GM19025 (cell line): Measurements from ENCODE around the gene PTGER1.

Experiments
- ATAC-seq: cut with Tn5 transposase; IDR thresholded peaks from one replicate; pipeline ENCODE4 v1.9.1; 2021; ENCODE audit warnings: mild to moderate bottlenecking, low read depth, moderate library complexity; ENCODE audit not compliant: unreplicated experiment

PTGER1 gene

GRCh38 chr19:14503285-14503684 lies 28.1 kb upstream of the PTGER1 start:
- ATAC-seq: no peak

DNA sequence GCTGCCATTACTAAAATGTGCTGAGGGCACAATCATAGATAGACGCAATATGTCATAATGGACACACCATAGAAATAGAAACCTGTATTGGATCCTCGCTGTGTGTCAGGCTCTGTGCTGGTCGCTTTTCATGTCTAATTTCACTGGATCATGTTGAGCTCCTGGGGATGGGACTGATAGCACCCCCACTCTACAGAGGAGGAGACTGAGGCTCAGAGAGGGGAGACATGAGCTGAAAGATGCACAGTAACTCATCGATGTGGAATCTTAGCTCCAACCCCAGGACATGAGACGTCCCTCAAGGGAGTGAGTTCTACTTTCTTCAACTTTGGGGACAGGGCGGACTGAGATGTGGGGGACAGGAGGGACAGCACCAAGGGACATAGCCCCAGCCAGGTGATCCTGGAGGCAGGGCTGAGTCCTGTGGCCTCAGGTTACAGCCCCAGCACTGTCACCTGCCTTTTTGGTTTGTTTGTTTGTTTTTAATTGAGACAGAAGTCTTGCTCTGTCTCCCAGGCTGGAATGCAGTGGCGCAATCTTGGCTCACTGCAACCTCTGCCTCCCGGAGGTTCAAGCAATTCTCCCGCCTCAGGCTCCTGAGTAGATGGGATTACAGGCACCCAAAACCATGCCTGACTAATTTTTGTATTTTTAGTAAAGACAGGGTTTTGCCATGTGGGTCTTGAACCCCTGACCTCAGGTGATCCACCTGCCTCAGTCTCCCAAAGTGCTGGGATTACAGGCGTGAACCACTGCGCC lies 27.4 kb upstream of the PTGER1 start:
- ATAC-seq: no peak

DNA sequence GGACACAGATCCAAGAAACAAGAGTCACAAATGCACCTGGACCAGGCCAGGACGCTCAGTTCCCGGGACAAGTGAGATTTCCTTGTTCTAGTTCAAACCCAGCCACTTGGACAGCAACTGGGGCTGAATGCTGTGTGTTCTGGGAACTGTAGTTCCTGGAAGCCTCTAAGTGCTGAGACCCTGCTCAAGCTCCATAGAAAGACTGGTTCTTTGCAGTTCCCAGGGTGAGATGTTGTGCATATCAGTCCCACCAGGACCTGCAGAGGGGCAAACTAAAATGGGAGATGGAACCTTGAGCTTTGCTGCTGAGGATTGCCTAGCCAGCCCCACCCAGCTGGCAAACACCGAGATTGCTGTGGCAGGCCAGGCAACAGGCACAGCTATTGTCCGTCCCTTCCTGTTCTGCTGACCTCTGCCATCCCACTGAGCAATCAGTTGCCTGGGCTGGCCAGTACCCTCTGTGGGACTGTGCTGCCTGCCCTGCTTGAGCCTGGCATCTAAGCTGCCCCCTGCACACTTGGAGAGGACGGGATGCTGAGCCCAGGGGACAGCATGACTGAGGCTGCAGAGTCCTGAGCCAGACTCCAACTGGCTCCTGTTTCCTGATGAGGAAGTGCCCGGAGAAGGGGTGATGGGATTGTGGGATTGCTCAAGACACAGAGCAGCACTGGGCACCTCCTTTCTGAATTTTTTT lies 22.2 kb upstream of the PTGER1 start:
- ATAC-seq: no peak

DNA sequence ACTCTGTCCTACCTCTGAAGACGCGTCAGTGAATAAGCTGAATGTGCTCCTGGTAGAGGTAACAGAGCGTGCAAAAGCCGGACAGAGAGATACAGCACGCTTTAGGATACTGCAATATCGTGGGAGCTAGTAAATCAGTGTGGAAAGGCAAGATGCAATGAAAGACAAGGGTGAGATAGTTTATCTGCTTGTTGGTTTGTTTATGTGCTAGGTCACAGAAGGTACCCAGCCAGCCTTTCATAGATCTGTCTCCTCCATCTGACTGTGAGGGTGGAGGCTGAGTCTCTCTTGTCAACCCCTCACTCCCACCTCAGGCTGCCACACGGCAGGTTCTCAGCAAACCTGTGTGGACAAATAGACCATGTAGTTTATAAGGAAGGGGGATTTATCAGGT lies 21.7 kb upstream of the PTGER1 start:
- ATAC-seq: no peak

GRCh38 chr19:14496029-14496833 lies 21.1 kb upstream of the PTGER1 start, which contains the start of gene GIPC1:
Gene GIPC1, minus strand, starts transcription at chr19:14496127. Its CDS starts 13,151 bp downstream, at chr19:14482976.
- ATAC-seq: peak; percentile 89

- no peak for ATAC-seq
Observed at GRCh38 chr19:14495672-14496028, 20.5 kb upstream of the PTGER1 start.

DNA sequence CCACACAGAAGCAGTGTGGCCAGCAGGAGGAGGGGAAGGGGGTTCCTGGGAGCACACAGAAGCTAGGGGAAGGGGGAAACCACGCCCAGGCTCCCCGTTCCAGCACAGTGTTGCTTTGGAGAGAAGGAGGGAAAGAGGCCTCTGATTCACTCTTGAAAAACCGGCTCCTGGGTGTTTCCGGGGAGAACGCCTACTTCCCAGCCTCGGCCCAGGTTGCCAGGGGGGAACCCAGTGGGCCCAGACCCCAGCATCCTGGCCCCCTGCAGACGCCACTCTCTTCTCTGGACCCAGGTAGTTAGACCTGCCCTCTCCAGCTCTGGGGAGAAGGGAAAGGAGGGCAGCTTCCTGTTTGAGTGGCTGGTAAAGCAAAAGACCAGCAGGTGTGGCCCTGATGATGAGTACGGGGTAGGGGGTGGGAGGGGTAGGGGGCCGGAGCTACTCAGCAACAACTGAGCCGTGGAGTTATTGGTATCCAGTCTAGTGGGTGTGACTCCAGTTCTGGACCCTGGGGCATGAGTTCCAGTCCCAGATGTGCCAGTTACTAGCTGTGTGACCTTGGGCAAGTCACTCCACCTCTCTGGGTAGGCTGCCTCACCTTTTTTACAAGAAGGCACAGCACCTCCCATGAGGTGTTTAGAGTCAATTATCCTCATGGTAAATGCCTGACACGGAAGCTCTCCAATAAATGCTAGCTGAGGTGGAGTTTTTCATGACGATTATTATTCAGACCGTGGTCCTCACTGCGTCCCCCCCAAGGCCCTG lies 19.9 kb upstream of the PTGER1 start:
- no peak for ATAC-seq

GRCh38 chr19:14494411-14494810 lies 19.3 kb upstream of the PTGER1 start:
- ATAC-seq: no peak

- no peak for ATAC-seq
Observed at GRCh38 chr19:14492756-14493337, 17.7 kb upstream of the PTGER1 start.

DNA sequence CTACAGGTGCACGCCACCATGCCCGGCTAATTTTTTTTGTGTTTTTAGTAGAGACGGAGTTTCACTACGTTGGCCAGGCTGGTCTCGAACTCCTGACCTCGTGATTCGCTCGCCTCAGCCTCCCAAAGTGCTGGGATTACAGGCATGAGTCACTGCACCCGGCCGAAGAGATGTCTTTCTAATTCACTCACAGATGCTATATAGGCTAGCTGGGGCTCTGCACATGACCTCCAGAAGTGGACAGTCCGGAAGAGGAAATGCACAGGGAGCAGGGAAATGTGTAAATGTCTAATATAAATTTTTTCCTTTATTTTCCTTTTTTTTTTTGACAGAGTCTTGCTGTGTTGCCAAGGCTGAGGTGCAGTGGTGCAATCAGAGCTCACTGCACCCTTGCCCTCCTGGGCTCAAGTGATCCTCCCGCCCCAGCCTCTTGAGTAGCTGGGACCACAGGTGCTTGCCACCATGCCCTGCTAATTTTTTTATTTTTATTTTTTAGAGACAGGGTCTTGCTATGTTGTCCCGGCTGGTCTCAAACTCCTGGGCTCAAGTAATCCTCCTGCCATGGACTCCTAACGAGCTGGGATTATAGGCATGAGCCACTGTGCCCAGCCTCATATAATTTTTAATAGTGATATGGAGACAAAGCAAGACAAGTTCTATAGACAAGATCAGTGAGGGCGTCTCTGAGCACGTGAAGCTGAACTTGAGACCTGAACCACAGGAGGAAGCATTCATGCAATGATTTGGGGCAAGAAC lies 12.4 kb upstream of the PTGER1 start:
- no peak for ATAC-seq

DNA sequence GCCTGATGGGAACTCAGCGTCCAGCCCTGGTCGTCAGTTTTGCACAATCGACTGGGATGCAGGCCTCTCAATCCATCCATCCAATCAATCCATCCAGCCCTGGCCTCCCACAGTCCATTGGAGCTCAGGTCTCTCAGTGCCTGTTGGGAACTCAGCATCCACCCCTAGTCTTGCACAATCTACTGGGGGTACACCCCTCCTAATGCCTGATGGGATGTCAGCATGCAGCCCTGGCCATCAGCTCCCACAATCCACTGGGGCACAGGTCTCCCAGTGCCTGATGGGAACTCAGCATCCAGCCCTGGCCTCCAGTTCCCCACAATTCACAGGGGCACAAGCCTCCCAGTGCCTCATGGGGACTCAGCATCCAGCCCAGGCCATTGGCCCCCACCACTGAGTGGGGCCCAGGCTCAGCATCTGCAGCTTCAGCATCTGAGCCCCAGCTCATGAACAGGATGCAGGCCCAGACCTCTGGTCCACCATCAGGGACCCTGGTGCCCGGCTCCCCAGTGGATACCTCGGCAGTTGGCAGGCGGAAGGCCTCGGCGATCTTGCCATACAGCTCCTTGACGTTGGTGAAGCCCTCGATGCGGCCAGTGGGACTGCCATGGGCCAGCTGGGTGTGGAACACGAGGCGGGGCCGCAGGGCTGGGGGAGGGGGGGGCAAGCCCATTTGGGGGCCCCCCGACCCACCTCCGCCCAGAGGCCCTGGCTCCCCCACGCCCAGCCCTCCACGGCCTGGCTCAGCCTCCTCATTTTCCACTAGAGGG lies 7.2 kb upstream of the PTGER1 start:
- no peak for ATAC-seq

DNA sequence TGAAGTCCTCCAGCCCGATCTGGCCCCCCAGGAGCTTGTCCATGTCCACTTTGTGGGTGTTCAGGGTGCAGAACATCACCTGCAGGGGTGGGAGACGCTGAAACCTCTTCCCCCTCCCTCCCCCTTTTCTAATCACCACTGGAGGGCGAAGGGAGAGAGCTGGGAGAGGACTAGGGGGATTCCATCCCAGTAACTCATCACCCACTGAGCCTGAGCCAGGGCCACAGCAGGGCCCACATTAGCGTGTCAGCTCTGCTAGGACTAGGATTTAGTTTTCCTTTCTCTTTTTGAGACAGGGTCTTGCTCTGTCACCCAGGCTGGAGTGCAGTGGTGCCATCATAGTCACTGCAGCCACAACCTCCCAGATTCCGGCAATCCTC lies 5.5 kb upstream of the PTGER1 start:
- ATAC-seq: no peak

GRCh38 chr19:14479975-14480699 lies 5.0 kb upstream of the PTGER1 start:
- ATAC-seq: no peak

DNA sequence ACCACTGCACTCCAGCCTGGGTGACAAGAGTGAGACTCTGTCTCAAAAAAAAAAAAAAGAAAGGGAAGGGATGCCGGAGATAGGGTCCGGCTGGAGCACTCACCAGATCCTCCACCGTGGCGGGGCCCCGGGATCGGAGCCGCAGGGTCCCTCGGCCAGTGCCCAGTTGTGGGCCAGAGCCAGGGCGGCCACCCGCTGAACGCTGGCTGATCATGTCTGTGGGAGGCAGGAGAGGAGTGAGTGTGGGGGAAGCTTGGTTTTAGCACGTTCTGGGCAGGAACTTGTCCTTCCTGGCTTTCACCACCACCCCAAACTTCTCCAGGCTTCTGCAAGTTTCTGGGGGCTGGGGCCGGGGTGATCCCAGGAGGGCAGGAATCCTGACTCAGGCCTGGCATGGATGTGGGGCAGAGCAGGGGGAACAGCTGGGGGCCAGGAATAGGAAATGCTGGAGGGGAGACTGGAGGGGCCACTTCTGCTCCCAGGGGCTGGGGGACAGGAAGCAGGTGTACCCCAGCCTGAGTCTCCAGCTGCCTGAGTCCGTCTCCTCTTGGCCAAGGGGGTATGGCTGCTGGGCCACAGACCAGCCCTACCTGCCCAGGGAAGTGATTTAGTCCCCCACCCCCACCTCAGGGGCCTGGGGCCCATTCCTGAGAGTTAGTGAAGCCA lies 4.3 kb upstream of the PTGER1 start:
- ATAC-seq: no peak

GRCh38 chr19:14478113-14478545 lies 3.0 kb upstream of the PTGER1 start:
- ATAC-seq: no peak

DNA sequence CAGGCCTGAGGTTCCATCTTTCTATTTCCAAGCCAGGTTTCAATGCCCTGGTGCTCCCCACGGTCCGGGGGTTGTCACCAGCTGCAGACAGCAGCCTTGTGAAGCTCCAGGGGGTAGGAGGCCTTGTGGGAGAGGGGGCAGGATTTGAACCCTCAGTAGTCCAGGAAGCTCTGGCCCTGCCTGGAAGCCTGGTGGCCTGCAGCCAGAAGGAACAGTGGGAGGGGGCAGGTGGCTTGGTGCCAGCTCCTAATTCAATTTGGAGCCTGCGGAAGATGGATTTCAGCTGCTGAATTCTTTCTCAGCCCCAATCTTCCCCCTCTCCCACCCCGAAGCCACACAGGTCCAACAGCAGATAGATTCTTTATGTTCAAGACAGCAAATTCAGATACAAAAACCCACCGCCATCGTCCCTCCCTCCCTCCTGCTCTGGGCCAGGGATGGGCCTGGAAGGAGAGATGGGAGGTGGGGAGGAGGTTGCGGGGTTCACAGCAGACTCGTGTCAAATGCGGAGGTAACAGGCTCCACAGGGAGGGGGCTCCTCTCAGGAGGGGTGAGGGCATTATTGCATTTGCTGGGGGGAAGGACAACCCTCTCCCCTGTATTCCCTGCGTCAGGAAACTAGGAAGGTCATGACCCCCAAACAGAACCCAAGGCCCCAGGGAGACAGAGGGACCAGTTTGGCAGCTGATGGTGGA lies 2.4 kb upstream of the PTGER1 start:
- no peak for ATAC-seq
